Muscle layer of colon (tissue), 2 donors: Measurements from ENCODE around the gene ALG8.

ENCODE experiments used
- H3K27ac ChIP-seq: one replicate; pipeline ENCODE4 v1.7.0; 2013; ENCODE audit warnings: low read depth, mild to moderate bottlenecking, low read length, moderate library complexity
- H3K27me3 ChIP-seq, 2 donors: one replicate each; pipeline ENCODE4 v1.7.0; 2013; ENCODE audit warnings: low read length in 2 of 2, mild to moderate bottlenecking in 2 of 2; ENCODE audit not compliant: insufficient read depth in 2 of 2, control insufficient read depth in 1 of 2
- H3K36me3 ChIP-seq: one replicate; pipeline ENCODE4 v1.7.0; 2013; ENCODE audit warnings: mild to moderate bottlenecking, low read length; ENCODE audit not compliant: insufficient read depth
- H3K4me1 ChIP-seq: one replicate; pipeline ENCODE4 v1.7.0; 2013; ENCODE audit warnings: mild to moderate bottlenecking, low read length; ENCODE audit not compliant: insufficient read depth
- H3K4me3 ChIP-seq, 2 donors: one replicate each; pipeline ENCODE4 v1.7.0; 2013; ENCODE audit warnings: low read length in 2 of 2, low read depth in 1 of 2, mild to moderate bottlenecking in 1 of 2, moderate library complexity in 1 of 2
- H3K9ac ChIP-seq: one replicate; pipeline ENCODE4 v1.7.0; 2013; ENCODE audit warnings: low read length
- H3K9me3 ChIP-seq: one replicate; pipeline ENCODE4 v1.7.0; 2013; ENCODE audit warnings: mild to moderate bottlenecking, low read length
- donor health status: abdominal sarcoma.
- donor health status: Adenocarcinoma of cecum.

The ALG8 gene

GRCh38 chr11:78131956-78132355 is 7.5 kb downstream of the ALG8 start:
- H3K4me3 ChIP-seq, result no peak overlapping the region
- no peak overlapping the region for H3K27ac ChIP-seq
- no peaks in the 10 kb centered on the region for H3K36me3 ChIP-seq
- no peaks in the 10 kb centered on the region for H3K27me3 ChIP-seq
- no peaks in the 10 kb centered on the region for H3K4me1 ChIP-seq
- H3K9ac ChIP-seq, result no peak overlapping the region
- H3K9me3 ChIP-seq, result no peaks in the 10 kb centered on the region

- no peaks in the 10 kb centered on the region for H3K9me3 ChIP-seq
- no peak overlapping the region for H3K9ac ChIP-seq
- H3K36me3 ChIP-seq, result peaks cover 9% of the 10 kb centered on the region
- no peaks in the 10 kb centered on the region for H3K27me3 ChIP-seq
- no peak overlapping the region for H3K27ac ChIP-seq
- no peak overlapping the region for H3K4me3 ChIP-seq
- H3K4me1 ChIP-seq, result no peaks in the 10 kb centered on the region
Measured at GRCh38 chr11:78127403-78127802, 12.0 kb downstream of the ALG8 start.

GRCh38 chr11:78112582-78113275 is 26.7 kb downstream of the ALG8 start:
- Histone ChIP-seq H3K36me3 (peaks cover 4% of the 10 kb centered on the region), H3K9ac (no peak overlapping the region), H3K27ac (no peak overlapping the region), H3K4me1 (no peaks in the 10 kb centered on the region), H3K9me3 (no peaks in the 10 kb centered on the region), H3K4me3 (no peak overlapping the region), H3K27me3 (no peaks in the 10 kb centered on the region)

GRCh38 chr11:78111298-78111697 is 28.1 kb downstream of the ALG8 start:
- Histone ChIP-seq H3K36me3 (peaks cover 4% of the 10 kb centered on the region), H3K9ac (no peak overlapping the region), H3K9me3 (no peaks in the 10 kb centered on the region), H3K27ac (no peak overlapping the region), H3K4me3 (no peak overlapping the region), H3K27me3 (no peaks in the 10 kb centered on the region), H3K4me1 (no peaks in the 10 kb centered on the region)

GRCh38 chr11:78110830-78111229 is 28.6 kb downstream of the ALG8 start:
- peaks cover 4% of the 10 kb centered on the region for H3K36me3 ChIP-seq
- H3K27me3 ChIP-seq, result no peaks in the 10 kb centered on the region
- no peak overlapping the region for H3K27ac ChIP-seq

GRCh38 chr11:78110351-78110750 is 29.1 kb downstream of the ALG8 start:
- no peak overlapping the region for H3K27ac ChIP-seq
- H3K4me3 ChIP-seq, result no peak overlapping the region
- H3K36me3 ChIP-seq, result peaks cover 4% of the 10 kb centered on the region
- H3K9me3 ChIP-seq, result no peaks in the 10 kb centered on the region
- H3K9ac ChIP-seq, result no peak overlapping the region
- no peaks in the 10 kb centered on the region for H3K27me3 ChIP-seq
- no peaks in the 10 kb centered on the region for H3K4me1 ChIP-seq

More at GRCh38 chr11:78110830-78111229, 28.6 kb downstream of the ALG8 start:
- Histone ChIP-seq H3K9me3 (no peaks in the 10 kb centered on the region), H3K4me3 (no peak overlapping the region), H3K9ac (no peak overlapping the region), H3K4me1 (no peaks in the 10 kb centered on the region)

- peaks cover 4% of the 10 kb centered on the region for H3K36me3 ChIP-seq
Measured at GRCh38 chr11:78109081-78110015, 30.1 kb downstream of the ALG8 start.

GRCh38 chr11:78100676-78101472 is 38.6 kb downstream of the ALG8 start:
- Histone ChIP-seq H3K27me3 (no peaks in the 10 kb centered on the region), H3K9ac (no peak overlapping the region), H3K36me3 (peaks cover 11% of the 10 kb centered on the region), H3K4me1 (no peaks in the 10 kb centered on the region), H3K9me3 (no peaks in the 10 kb centered on the region), H3K27ac (no peak overlapping the region), H3K4me3 (no peak overlapping the region)

More at GRCh38 chr11:78109081-78110015, 30.1 kb downstream of the ALG8 start:
- Histone ChIP-seq H3K27me3 (no peaks in the 10 kb centered on the region), H3K9me3 (no peaks in the 10 kb centered on the region), H3K4me1 (no peaks in the 10 kb centered on the region), H3K4me3 (no peak overlapping the region), H3K9ac (no peak overlapping the region), H3K27ac (no peak overlapping the region)

- H3K4me1 ChIP-seq, result no peaks in the 10 kb centered on the region
- H3K27me3 ChIP-seq, result no peaks in the 10 kb centered on the region
- no peak overlapping the region for H3K9ac ChIP-seq
- no peaks in the 10 kb centered on the region for H3K9me3 ChIP-seq
- H3K4me3 ChIP-seq, result no peak overlapping the region
- H3K27ac ChIP-seq, result no peak overlapping the region
- peaks cover 11% of the 10 kb centered on the region for H3K36me3 ChIP-seq
Measured at GRCh38 chr11:78100261-78100660, 39.2 kb downstream of the ALG8 start.

GRCh38 chr11:78099666-78100065 is 39.8 kb downstream of the ALG8 start:
- no peak overlapping the region for H3K9ac ChIP-seq
- H3K27me3 ChIP-seq, result no peaks in the 10 kb centered on the region
- no peaks in the 10 kb centered on the region for H3K9me3 ChIP-seq
- no peak overlapping the region for H3K4me3 ChIP-seq
- no peaks in the 10 kb centered on the region for H3K4me1 ChIP-seq
- H3K27ac ChIP-seq, result no peak overlapping the region
- H3K36me3 ChIP-seq, result peaks cover 11% of the 10 kb centered on the region
